Activated CD4-positive, alpha-beta T cell treated with anti-CD3 and anti-CD28 coated beads, Interleukin-2, amount 50 U/mL, for 1 hour (primary cell): Measurements from ENCODE around the gene KCNMA1.

Source experiments
- DNase-seq: peaks from one replicate; pipeline ENCODE4 v3.0.0-alpha.2; 2020

The KCNMA1 gene

DNA sequence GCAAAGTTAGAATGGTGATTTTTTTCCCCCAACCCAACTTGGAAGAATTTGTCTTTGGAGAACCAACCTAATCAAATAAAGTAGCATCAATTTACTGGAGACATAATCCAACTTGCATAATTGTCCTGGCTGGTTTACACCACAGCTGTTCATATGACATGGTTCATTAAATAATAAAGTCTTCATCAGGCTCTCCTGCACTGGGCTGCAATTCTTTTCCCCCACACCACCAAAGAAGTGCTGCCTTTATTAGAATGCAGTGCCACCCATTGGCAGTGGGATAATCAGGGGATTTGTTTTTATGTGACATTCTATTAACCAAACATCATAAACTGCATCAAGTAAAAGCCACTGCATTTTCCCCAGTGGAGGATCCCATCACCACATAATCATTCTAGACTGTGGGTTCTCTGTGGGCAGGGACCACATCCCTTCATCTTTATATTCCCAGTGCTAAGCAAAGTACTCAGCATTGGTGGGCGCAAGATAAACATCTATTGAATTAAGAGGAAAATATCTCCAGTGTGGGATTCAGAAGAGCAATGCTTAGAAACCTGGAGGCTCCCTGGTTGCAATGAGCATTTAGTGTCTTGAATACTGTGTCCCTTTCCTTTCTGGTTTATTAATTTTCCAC lies 322.0 kb downstream of the KCNMA1 start:
- no peak for DNase-seq

- DNase-seq: no peak
These were observed 324.4 kb downstream of the KCNMA1 start for GRCh38 chr10:77313066-77313750.

DNA sequence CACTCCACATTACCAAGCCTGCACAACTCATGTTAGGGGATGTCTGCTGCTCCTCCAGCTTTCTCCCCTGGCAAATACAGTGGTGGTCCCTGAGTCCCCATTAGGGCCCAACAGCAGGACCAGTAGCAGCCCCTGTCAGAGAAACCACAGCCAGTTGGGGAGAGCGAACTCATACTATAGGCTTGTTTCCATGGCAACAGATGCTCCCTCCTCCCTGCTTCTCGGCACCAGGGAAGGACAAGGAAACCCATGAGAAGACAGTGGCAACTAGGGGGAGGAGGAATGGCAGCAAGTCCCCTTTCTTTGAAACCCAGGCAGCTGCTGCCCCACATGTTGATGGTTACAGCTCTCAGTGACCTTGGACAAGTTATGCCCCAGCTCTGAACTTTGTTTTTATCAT lies 326.4 kb downstream of the KCNMA1 start:
- no peak for DNase-seq

- DNase-seq: no peak
These were observed 327.2 kb downstream of the KCNMA1 start for GRCh38 chr10:77310288-77310840.

DNA sequence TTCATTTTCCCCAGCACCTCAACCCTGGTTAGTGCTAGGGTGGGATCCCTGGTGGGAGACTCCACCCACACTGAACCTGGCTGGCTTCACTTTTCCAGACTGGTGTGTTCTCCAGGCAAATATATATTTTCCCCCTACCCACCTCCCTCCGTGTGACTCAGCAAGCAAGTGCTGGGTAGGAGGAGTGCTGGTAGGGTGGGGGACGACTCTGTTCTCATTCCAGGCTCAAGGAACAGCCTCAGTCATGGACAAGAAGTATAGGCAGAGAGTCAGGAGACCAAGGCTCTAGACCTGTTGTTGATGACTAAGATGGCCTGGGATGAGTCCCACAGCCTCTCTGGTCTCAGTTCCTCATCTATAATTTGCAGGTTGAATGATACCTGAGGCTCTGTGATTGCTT lies 328.1 kb downstream of the KCNMA1 start:
- no peak for DNase-seq

DNA sequence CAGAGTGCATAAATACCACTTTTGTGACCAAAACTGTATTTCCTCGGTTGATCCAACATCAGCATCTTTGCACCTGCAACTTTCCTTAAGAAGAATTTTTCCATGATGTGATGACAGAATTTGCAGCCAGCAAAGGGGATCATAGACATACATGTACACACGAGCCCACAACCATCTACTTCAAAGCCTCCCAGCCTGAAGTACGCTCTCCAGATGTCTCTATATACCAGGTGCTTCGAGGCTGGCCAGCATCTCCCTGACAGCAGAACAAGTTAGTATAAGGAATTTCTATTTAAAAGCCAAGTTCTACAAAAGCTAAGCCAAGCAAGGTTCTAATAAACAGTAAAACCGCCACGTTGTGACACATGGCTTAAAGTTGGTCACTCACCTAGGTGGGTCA lies 328.5 kb downstream of the KCNMA1 start:
- no peak for DNase-seq

DNA sequence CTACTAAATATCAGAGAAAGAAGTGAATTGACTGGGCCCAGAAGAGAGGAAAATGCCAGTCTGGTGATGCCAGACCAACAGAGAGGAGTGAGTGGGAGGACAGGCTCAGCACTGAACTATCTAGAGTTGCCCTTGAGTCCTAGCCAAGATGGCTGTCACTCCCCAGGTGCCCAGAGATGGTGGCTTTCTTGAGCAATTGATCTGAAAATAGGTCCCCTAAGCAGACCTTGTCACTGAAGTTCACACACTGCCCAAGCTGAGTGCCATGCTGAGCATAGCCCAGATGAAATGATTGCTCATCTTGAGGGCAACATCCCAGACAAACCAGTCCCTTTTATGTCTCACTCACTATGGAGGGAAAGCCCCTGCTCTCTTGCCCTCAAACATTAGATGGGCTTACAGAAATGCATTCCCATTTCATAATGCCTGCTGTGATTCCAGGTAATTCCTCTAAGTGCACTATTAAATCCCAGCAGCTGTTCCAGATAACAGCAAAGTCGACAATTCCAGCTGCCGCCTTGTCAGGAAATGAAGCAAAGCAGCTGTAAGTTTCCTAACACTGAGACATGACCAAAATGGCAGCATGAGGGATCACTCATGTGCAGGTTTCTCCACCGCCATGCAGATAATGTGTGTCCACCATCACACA lies 329.4 kb downstream of the KCNMA1 start:
- no peak for DNase-seq

GRCh38 chr10:77306666-77307065 lies 330.9 kb downstream of the KCNMA1 start:
- no peak for DNase-seq

DNA sequence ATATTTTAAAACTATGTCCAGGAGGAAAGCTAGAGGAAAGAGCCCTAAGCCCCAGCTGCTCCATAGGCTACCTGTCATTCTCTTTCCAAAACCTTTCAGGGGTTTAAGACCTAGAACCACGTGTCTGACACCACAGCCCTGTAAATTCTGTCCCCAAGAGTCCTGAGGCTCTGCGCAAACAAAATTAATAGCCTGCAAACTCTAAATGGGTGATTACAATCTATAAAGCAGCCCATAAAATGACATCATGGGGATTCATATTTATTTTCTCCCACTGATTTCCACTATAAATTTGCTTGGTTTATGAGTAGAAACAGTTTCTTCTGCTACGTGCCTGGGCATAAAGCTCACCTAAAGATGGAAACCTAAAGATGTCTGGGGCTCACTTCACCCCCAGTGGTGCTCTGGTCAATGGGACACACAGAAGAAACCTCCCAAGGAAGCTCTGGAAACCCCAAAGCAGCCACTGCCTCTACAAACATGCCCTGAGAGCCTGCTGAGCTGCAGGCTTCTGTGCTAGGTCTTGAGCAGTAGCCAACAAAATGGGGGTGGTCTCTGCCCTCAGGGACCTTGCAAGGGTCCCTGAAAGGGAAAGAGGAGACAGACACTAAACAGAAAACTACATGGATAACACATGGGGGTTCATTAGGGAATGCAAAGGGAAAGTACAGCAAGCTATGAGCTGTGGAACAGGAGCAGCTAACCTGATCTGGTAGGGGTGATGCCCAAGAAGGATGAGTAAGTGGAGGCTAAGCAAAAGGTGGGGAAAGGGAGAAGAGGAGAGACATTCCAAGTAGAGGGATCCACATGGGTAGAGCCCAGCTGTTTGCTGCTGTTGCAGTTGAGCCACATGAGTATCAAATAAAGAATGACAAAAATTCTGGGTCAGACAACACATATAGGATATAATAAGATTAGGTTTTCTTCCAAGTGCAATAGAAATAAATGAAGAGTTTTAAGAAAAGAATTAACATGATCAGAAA lies 331.7 kb downstream of the KCNMA1 start:
- no peak for DNase-seq

GRCh38 chr10:77304192-77304591 lies 333.4 kb downstream of the KCNMA1 start:
- DNase-seq: no peak

DNA sequence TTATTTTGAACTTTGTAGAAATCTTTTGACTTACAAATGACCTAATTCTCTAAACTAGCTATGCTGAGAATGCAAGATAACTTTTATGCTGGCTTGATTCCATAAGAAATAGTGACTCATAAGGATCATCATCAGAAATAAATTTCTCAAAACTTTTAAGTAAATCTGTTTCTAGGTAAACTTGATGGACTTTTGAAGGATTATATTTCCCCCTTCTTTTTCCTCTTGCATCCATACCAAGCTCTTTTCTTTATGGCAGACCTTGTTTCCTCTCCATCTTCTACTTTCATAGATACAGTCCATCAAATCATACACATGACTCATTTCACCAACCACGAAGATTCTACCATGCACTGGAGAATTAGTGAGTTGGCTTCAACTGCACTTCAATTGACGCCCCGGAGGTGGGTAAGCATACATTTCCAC lies 336.3 kb downstream of the KCNMA1 start:
- DNase-seq: no peak

DNA sequence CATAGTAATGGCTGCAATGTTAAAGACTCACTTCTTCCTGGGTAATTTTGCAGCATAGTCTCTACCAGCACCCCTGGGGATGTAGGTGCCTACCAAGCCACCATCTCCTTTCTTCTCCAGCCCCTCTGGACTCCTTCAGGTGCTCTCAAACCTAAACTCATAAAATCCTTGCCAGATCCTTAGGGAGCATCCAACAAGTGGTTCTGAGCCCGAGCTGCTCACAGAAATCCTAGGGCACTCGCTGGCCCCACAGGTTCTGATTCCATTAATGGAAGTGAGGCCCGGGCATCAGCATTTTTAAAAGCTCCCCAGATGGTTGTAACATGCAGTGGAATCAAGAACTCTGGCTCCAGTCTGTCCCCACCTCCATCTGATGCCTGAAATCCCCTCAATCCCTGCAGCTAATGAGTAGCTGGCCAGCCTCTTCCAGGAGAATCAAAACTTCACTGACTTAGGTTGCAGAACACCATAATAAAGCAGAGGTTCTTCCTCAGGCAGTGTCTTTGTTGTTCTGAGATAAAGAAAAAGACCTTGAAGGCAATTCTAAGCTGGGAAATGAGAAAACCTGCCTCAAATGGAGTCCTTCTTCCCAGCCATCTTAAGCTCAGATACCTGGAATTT lies 336.8 kb downstream of the KCNMA1 start:
- DNase-seq: no peak

GRCh38 chr10:77299320-77299719 lies 338.3 kb downstream of the KCNMA1 start:
- DNase-seq: no peak

DNA sequence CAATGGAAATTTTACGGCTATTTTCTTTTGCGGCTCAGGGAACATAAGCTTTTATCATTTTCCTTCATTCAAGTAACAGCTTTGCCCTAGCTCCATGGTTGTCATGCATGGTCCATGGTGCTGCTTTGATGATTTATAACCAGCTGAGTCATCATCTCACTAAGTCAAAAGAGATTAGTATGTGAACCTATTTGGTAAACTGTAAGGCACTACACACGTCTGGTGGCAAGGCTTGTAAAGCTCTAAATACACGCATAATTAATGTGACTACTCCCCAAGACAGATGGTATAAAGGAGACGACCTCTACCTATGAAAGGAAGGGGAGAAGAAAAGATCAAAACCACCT lies 340.2 kb downstream of the KCNMA1 start:
- no peak for DNase-seq

GRCh38 chr10:77296534-77297392 lies 340.8 kb downstream of the KCNMA1 start:
- DNase-seq: no peak

DNA sequence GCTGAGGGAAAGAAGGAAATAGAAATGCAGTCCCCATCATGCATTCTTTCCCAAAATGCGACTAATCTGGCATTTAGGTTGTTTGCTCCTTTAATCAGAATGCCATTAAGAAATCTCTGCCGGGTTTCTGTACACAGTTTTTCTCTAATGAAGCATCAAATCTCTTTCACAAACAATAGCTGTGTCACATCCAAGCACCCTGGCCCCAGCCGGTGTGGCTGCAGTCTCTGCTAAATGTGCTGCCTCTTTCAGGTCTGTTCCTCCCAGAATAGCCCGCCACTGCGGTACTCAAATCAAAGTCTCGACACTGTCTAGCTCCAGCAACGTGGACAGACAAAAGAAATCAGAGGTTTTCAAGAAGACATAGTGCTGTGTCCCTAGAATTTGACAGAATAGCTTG lies 343.8 kb downstream of the KCNMA1 start:
- no peak for DNase-seq

DNA sequence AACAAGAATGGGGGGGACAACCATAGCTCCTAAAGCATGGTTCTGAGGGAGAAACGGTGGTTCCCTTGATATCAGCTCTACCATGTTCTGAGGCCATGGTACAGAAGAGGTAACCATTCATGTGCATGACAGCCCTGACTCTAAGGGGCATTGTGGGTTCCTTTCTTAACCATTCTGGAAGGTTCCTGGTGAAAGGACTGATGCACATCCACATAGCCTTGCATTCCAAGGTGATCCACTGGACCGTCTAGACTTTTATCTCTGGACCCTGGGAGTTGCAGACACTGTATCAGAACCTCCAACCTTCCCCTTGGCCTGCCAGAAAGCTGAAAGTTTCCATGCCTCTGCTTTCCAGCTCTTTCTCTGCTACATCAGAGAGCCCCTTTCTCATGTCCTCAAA lies 344.3 kb downstream of the KCNMA1 start:
- no peak for DNase-seq

GRCh38 chr10:77291596-77292505 lies 345.8 kb downstream of the KCNMA1 start:
- no peak for DNase-seq

- no peak for DNase-seq
These were observed 347.0 kb downstream of the KCNMA1 start for GRCh38 chr10:77290528-77291155.

- DNase-seq: no peak
These were observed 347.8 kb downstream of the KCNMA1 start for GRCh38 chr10:77289790-77290189.
